ENCODE data around the gene TCF3.

Gene TCF3

GRCh38 chr19:1568320-1569019 is 83.9 kb downstream of the TCF3 start, which contains the start of gene MEX3D:
Gene MEX3D (minus strand): TSS chr19:1568325. CDS start chr19:1568058, 267 bp downstream.
- Histone ChIP-seq H3K9me3 (ENCODE audit: control insufficient read depth, low read length) (no peaks in the 10 kb centered on the region), H2BK5ac (ENCODE audit: low read depth, low read length, poor library complexity, severe bottlenecking) (peak within 1 kb of the TSS; percentile 95), H3K27ac (ENCODE audit: low read length, poor library complexity, severe bottlenecking) (peak within 1 kb of the TSS; percentile 69), H2BK12ac (ENCODE audit: low read length in 2 of 2) (peak within 1 kb of the TSS in 1 of 2 experiments; percentile 31), H3K4ac (ENCODE audit: low read depth in 1 of 2, low read length in 2 of 2) (peak within 1 kb of the TSS; percentile 91 to 97), H3K4me3 (ENCODE audit: insufficient read depth in 1 of 2, low read depth in 1 of 2, low read length in 2 of 2) (peak within 1 kb of the TSS; percentile 82 to 93), H3K9ac (ENCODE audit: low read length) (peak within 1 kb of the TSS; percentile 90), H3K4me1 (ENCODE audit: control insufficient read depth, insufficient read depth, low read depth, low read length) (peaks cover 22% of the 10 kb centered on the region), H3K36me3 (ENCODE audit: control insufficient read depth in 1 of 2, insufficient read depth in 2 of 2, low read depth in 1 of 2, low read length in 2 of 2) (peaks cover 0 to 22% of the 10 kb centered on the region in 2 experiments), H3K27me3 (ENCODE audit: control insufficient read depth in 1 of 2, insufficient read depth in 1 of 2, low read length in 2 of 2) (peaks cover 0 to 8% of the 10 kb centered on the region in 2 experiments), H3K79me1 (replicated peaks; ENCODE audit: low read length, poor library complexity, severe bottlenecking) (peaks cover 7% of the 10 kb centered on the region), H4K8ac (ENCODE audit: low read length) (peak within 1 kb of the TSS; percentile 79), H3K4me2 (ENCODE audit: low read length, poor library complexity, severe bottlenecking) (peak within 1 kb of the TSS; percentile 62), H3K23ac (ENCODE audit: low read length in 2 of 2) (peak within 1 kb of the TSS in 1 of 2 experiments; percentile 93), H4K91ac (ENCODE audit: low read length) (peak within 1 kb of the TSS; percentile 90), H3K18ac (ENCODE audit: low read depth in 1 of 2, low read length in 2 of 2) (peak within 1 kb of the TSS; percentile 90 to 98), H2BK120ac (ENCODE audit: low read depth, low read length) (peak within 1 kb of the TSS; percentile 97), H2AK5ac (ENCODE audit: low read length, severe bottlenecking) (peak within 1 kb of the TSS; percentile 63), H3K14ac (ENCODE audit: low read length in 2 of 2) (peak within 1 kb of the TSS in 1 of 2 experiments; percentile 98), H2AFZ (ENCODE audit: low read depth, low read length) (peak within 1 kb of the TSS; percentile 29), H2BK15ac (ENCODE audit: low read depth, poor library complexity, severe bottlenecking) (peak within 1 kb of the TSS; percentile 18)
- DNase-seq = peak; percentile 58
- 16% methylated on average over 49 of the region's 63 CpGs for WGBS

- no peak overlapping the region for H3K27ac ChIP-seq (ENCODE audit: low read length, poor library complexity, severe bottlenecking)
- no peak overlapping the region for H4K8ac ChIP-seq (ENCODE audit: low read length)
- no peak overlapping the region for H4K91ac ChIP-seq (ENCODE audit: low read length)
- H3K14ac ChIP-seq (ENCODE audit: low read length in 2 of 2) = no peak overlapping the region
- no peak overlapping the region for H2BK5ac ChIP-seq (ENCODE audit: low read depth, low read length, poor library complexity, severe bottlenecking)
- peak overlapping the region in 1 of 2 experiments; percentile 98 for H3K18ac ChIP-seq (ENCODE audit: low read depth in 1 of 2, low read length in 2 of 2)
- no peak for DNase-seq
- H3K36me3 ChIP-seq (ENCODE audit: control insufficient read depth in 1 of 2, insufficient read depth in 2 of 2, low read depth in 1 of 2, low read length in 2 of 2) = peaks cover 0 to 27% of the 10 kb centered on the region in 2 experiments
- no peaks in the 10 kb centered on the region for H3K9me3 ChIP-seq (ENCODE audit: control insufficient read depth, low read length)
- no peak overlapping the region for H3K23ac ChIP-seq (ENCODE audit: low read length in 2 of 2)
- no peak overlapping the region for H2BK15ac ChIP-seq (ENCODE audit: low read depth, poor library complexity, severe bottlenecking)
- H2BK12ac ChIP-seq (ENCODE audit: low read length in 2 of 2) = no peak overlapping the region
- H2AFZ ChIP-seq (ENCODE audit: low read depth, low read length) = no peak overlapping the region
- no CpG with 5 or more reads among the region's 73 CpGs for WGBS
- no peak overlapping the region for H3K4me2 ChIP-seq (ENCODE audit: low read length, poor library complexity, severe bottlenecking)
- peak overlapping the region in 1 of 2 experiments; percentile 93 for H3K4me3 ChIP-seq (ENCODE audit: insufficient read depth in 1 of 2, low read depth in 1 of 2, low read length in 2 of 2)
- H2BK120ac ChIP-seq (ENCODE audit: low read depth, low read length) = peak overlapping the region; percentile 97
- H3K4me1 ChIP-seq (ENCODE audit: control insufficient read depth, insufficient read depth, low read depth, low read length) = peaks cover 25% of the 10 kb centered on the region
- peaks cover 0 to 8% of the 10 kb centered on the region in 2 experiments for H3K27me3 ChIP-seq (ENCODE audit: control insufficient read depth in 1 of 2, insufficient read depth in 1 of 2, low read length in 2 of 2)
- H3K4ac ChIP-seq (ENCODE audit: low read depth in 1 of 2, low read length in 2 of 2) = peak overlapping the region in 1 of 2 experiments; percentile 97
- H3K79me1 ChIP-seq (replicated peaks; ENCODE audit: low read length, poor library complexity, severe bottlenecking) = peaks cover 7% of the 10 kb centered on the region
- H3K9ac ChIP-seq (ENCODE audit: low read length) = no peak overlapping the region
- H2AK5ac ChIP-seq (ENCODE audit: low read length, severe bottlenecking) = no peak overlapping the region
Measured at GRCh38 chr19:1567848-1568227, 84.6 kb downstream of the TCF3 start.

GRCh38 chr19:1567116-1567847 is 85.1 kb downstream of the TCF3 start:
- no peak overlapping the region for H2AFZ ChIP-seq (ENCODE audit: low read depth, low read length)
- H3K27ac ChIP-seq (ENCODE audit: low read length, poor library complexity, severe bottlenecking) = peak overlapping the region; percentile 69
- peak; percentile 41 for DNase-seq
- H3K9me3 ChIP-seq (ENCODE audit: control insufficient read depth, low read length) = no peaks in the 10 kb centered on the region
- H3K4me3 ChIP-seq (ENCODE audit: insufficient read depth in 1 of 2, low read depth in 1 of 2, low read length in 2 of 2) = peak overlapping the region; percentile 82 to 93
- H2BK120ac ChIP-seq (ENCODE audit: low read depth, low read length) = peak overlapping the region; percentile 97
- under 1% methylated on average over 32 of the region's 108 CpGs for WGBS
- H3K14ac ChIP-seq (ENCODE audit: low read length in 2 of 2) = peak overlapping the region in 1 of 2 experiments; percentile 98
- peak overlapping the region; percentile 90 to 98 for H3K18ac ChIP-seq (ENCODE audit: low read depth in 1 of 2, low read length in 2 of 2)
- peaks cover 7% of the 10 kb centered on the region for H3K79me1 ChIP-seq (replicated peaks; ENCODE audit: low read length, poor library complexity, severe bottlenecking)
- H3K23ac ChIP-seq (ENCODE audit: low read length in 2 of 2) = peak overlapping the region in 1 of 2 experiments; percentile 93
- peak overlapping the region in 1 of 2 experiments; percentile 31 for H2BK12ac ChIP-seq (ENCODE audit: low read length in 2 of 2)
- H3K9ac ChIP-seq (ENCODE audit: low read length) = peak overlapping the region; percentile 90
- peak overlapping the region; percentile 91 to 97 for H3K4ac ChIP-seq (ENCODE audit: low read depth in 1 of 2, low read length in 2 of 2)
- H3K36me3 ChIP-seq (ENCODE audit: control insufficient read depth in 1 of 2, insufficient read depth in 2 of 2, low read depth in 1 of 2, low read length in 2 of 2) = peaks cover 0 to 32% of the 10 kb centered on the region in 2 experiments
- peaks cover 25% of the 10 kb centered on the region for H3K4me1 ChIP-seq (ENCODE audit: control insufficient read depth, insufficient read depth, low read depth, low read length)
- H2AK5ac ChIP-seq (ENCODE audit: low read length, severe bottlenecking) = peak overlapping the region; percentile 63
- peak overlapping the region; percentile 79 for H4K8ac ChIP-seq (ENCODE audit: low read length)
- H2BK15ac ChIP-seq (ENCODE audit: low read depth, poor library complexity, severe bottlenecking) = no peak overlapping the region
- H3K27me3 ChIP-seq (ENCODE audit: control insufficient read depth in 1 of 2, insufficient read depth in 1 of 2, low read length in 2 of 2) = peaks cover 0 to 8% of the 10 kb centered on the region in 2 experiments
- peak overlapping the region; percentile 95 for H2BK5ac ChIP-seq (ENCODE audit: low read depth, low read length, poor library complexity, severe bottlenecking)
- H3K4me2 ChIP-seq (ENCODE audit: low read length, poor library complexity, severe bottlenecking) = no peak overlapping the region
- H4K91ac ChIP-seq (ENCODE audit: low read length) = peak overlapping the region; percentile 90

Measured in mesenchymal stem cell (in vitro differentiated cells and primary cell).